Adrenal gland (tissue), 12 donors: Measurements from ENCODE around the gene MVB12B. TPM values are rescaled to one million over a fixed set of nuclear protein-coding genes. Genes with fewer than 3 reads are reported as not detected.

Experiments used
- DNase-seq, 7 donors: peaks; one replicate each; pipeline ENCODE4 v3.0.0-alpha.2; 2019 to 2020
- H3K27ac ChIP-seq, 5 donors: fragments of 200-600 bp; sonication (generic) in 4 of 5; 1 replicate in 3 of 5; 2 replicates in 2 of 5; pipeline versions ENCODE4 v1.5.1 to v1.8.0; 2016 to 2020; ENCODE audit warnings: mild to moderate bottlenecking in 1 of 5
- H3K27me3 ChIP-seq: fragments of 200-600 bp; 2 replicates; pipeline ENCODE4 v1.8.0; 2021
- H3K36me3 ChIP-seq, 2 donors: fragments of 200-600 bp; replicated peaks in 1 of 2; 1 replicate in 1 of 2; 2 replicates in 1 of 2; pipeline versions ENCODE4 v1.5.1 to v1.8.0; 2018 to 2022
- H3K4me1 ChIP-seq, 2 donors: fragments of 200-600 bp; replicated peaks in 1 of 2; 1 replicate in 1 of 2; 2 replicates in 1 of 2; pipeline versions ENCODE4 v1.5.1 to v1.8.0; 2018 to 2021
- H3K4me3 ChIP-seq, 4 donors: fragments of 200-600 bp; sonication (generic) in 3 of 4; one replicate each; pipeline ENCODE4 v1.5.1; 2016 to 2018
- H3K9me3 ChIP-seq, 3 donors: fragments of 200-600 bp; sonication (generic) in 1 of 3; replicated peaks in 1 of 3; 1 replicate in 2 of 3; 2 replicates in 1 of 3; pipeline versions ENCODE4 v1.5.1 to v1.8.0; 2016 to 2021
- CTCF ChIP-seq, 6 experiments: fragments of 450-650 bp in 4 of 6; fragments of 200-600 bp in 2 of 6; sonication (generic) in 1 of 6; IDR thresholded peaks; 1 replicate in 5 of 6; 2 replicates in 1 of 6; pipeline versions ENCODE4 v1.5.1 to v1.8.0; 2016 to 2021; ENCODE audit warnings: antibody characterized with exemption in 6 of 6, mild to moderate bottlenecking in 2 of 6, moderate library complexity in 1 of 6
- POLR2A ChIP-seq, 2 donors: fragments of 450-650 bp; IDR thresholded peaks; one replicate each; pipeline ENCODE4 v1.6.1; 2017; ENCODE audit warnings: antibody characterized with exemption in 2 of 2, mild to moderate bottlenecking in 2 of 2, moderate library complexity in 1 of 2
- WGBS, 4 donors: extraction: QIAGEN DNeasy Blood & Tissue Kit in 2 of 4; methylation state at CpG; one replicate each; pipeline versions ENCODE4 v1.1.5 to v1.1.7; 2013 to 2017; 5-methylcytosine and 5-hydroxymethylcytosine counted together
- intact Hi-C, 2 donors: fragments of 100-400 bp; cut with DNase I; formaldehyde crosslinking; loops; one replicate each; pipeline versions ENCODE4 v1.14.1 to v1.15.0; 2022 to 2023
- polyA plus RNA-seq, 3 donors: library from polyadenylated mRNA; stranded (reverse); fragments of 200-250 nt in 2 of 3; fragments of 350-450 nt in 1 of 3; fragmentation: Illumina TruSeq in 1 of 3; extraction: RNeasy Lipid Tissue Mini Kit (QIAGEN cat#74804) in 1 of 3; gene quantifications; one replicate each; pipeline ENCODE4 v1.2.3, GENCODE V29; 2013 to 2014
- total RNA-seq, 9 donors: library from RNA; depleted of rRNA in 4 of 9; stranded (reverse); fragments of >200 nt in 4 of 9; fragments of 120-200 nt in 1 of 9; fragmentation: NEBNext Ultra II Directional in 1 of 9; extraction: Animal tissue kit (Norgen Biotek cat#: 25700) in 1 of 9; gene quantifications; one replicate each; pipeline versions ENCODE4 v1.1.0 to v1.2.4, GENCODE V29; 2013 to 2023
- donor health status: healthy with polysubstance abuse.
- donor health status: Bipolar disorder and iron deficiency.
- donor health status: DM: yes; HTN: yes; CAD: no.
- donor health status: DM: no; HTN: no; CAD: no.
- donor health status: DM: no; HTN: no; CAD: no.
- donor health status: DM: yes; HTN: yes; CAD: no.

The MVB12B gene
- total and polyA plus RNA-seq, 12 donors: 3.7 to 20.5 (median 12.8) TPM

- 90 to 95% (median 94%) methylated on average over 2 of the region's 2 CpGs for WGBS, 4 donors
- no peak for TF ChIP-seq POLR2A (IDR thresholded peaks at IDR 0.05)
- no peak for TF ChIP-seq CTCF (IDR thresholded peaks at IDR 0.05)
- Histone ChIP-seq H3K4me1 (peaks cover 0 to 10% of the 10 kb centered on the region in 2 donors), H3K4me3 (no peak overlapping the region), H3K27ac (no peak overlapping the region), H3K9me3 (no peaks in the 10 kb centered on the region), H3K36me3 (no peaks in the 10 kb centered on the region), H3K27me3 (no peaks in the 10 kb centered on the region)
- intact Hi-C loops: no loop called here
- no peak for DNase-seq
Observed at GRCh38 chr9:126437701-126438100, 111.1 kb downstream of the MVB12B start.

- Histone ChIP-seq H3K36me3 (no peaks in the 10 kb centered on the region), H3K27ac (no peak overlapping the region), H3K9me3 (no peaks in the 10 kb centered on the region), H3K4me3 (no peak overlapping the region), H3K27me3 (no peaks in the 10 kb centered on the region), H3K4me1 (peaks cover 0 to 10% of the 10 kb centered on the region in 2 donors)
- peak in 1 of 7 donors; percentile 28 for DNase-seq
- 85 to 90% (median 89%) methylated on average over 11 to 13 of the region's 13 CpGs for WGBS, 4 donors
- no peak for TF ChIP-seq POLR2A (IDR thresholded peaks at IDR 0.05)
- TF ChIP-seq CTCF (IDR thresholded peaks at IDR 0.05): no peak
- intact Hi-C loops: no loop called here
Observed at GRCh38 chr9:126438741-126439401, 112.2 kb downstream of the MVB12B start.

- WGBS, 4 donors: 40 to 55% (median 46%) methylated on average over 5 of the region's 5 CpGs
- H3K9me3 ChIP-seq: no peaks in the 10 kb centered on the region
Observed at GRCh38 chr9:126439402-126439765, 112.8 kb downstream of the MVB12B start.

More at GRCh38 chr9:126439402-126439765, 112.8 kb downstream of the MVB12B start:
- TF ChIP-seq CTCF (IDR thresholded peaks at IDR 0.05) (no peak), POLR2A (IDR thresholded peaks at IDR 0.05) (no peak)
- Histone ChIP-seq H3K27ac (no peak overlapping the region), H3K4me3 (no peak overlapping the region), H3K36me3 (no peaks in the 10 kb centered on the region), H3K27me3 (no peaks in the 10 kb centered on the region), H3K4me1 (peaks cover 0 to 10% of the 10 kb centered on the region in 2 donors)
- peak in 2 of 7 donors; percentile 20 to 40 for DNase-seq
- intact Hi-C loops: no loop called here
